GM18517 (cell line): ENCODE results near the gene GLI2.

Source experiments
- ATAC-seq: cut with Tn5 transposase; IDR thresholded peaks from one replicate; pipeline ENCODE4 v1.9.1; 2021; ENCODE audit warnings: mild to moderate bottlenecking, moderate library complexity; ENCODE audit not compliant: unreplicated experiment

The GLI2 gene

GRCh38 chr2:120736624-120737339 lies 1.1 kb downstream of the GLI2 start:
- no peak for ATAC-seq

GRCh38 chr2:120737340-120738101 lies 1.9 kb downstream of the GLI2 start:
- ATAC-seq, result no peak

GRCh38 chr2:120738117-120738516 lies 2.4 kb downstream of the GLI2 start:
- no peak for ATAC-seq

GRCh38 chr2:120738786-120739437 lies 3.2 kb downstream of the GLI2 start:
- no peak for ATAC-seq

GRCh38 chr2:120739438-120740090 lies 3.9 kb downstream of the GLI2 start:
- ATAC-seq, result no peak

GRCh38 chr2:120740375-120740764 lies 4.7 kb downstream of the GLI2 start:
- no peak for ATAC-seq

- no peak for ATAC-seq
These were observed 5.3 kb downstream of the GLI2 start for GRCh38 chr2:120740765-120741524.

GRCh38 chr2:120741571-120742561 lies 6.2 kb downstream of the GLI2 start:
- no peak for ATAC-seq

GRCh38 chr2:120743657-120744056 lies 8.0 kb downstream of the GLI2 start:
- ATAC-seq, result no peak

- ATAC-seq, result no peak
These were observed 9.1 kb downstream of the GLI2 start for GRCh38 chr2:120744817-120745216.

- ATAC-seq, result no peak
These were observed 9.9 kb downstream of the GLI2 start for GRCh38 chr2:120745420-120746111.

- no peak for ATAC-seq
These were observed 10.5 kb downstream of the GLI2 start for GRCh38 chr2:120746144-120746543.

GRCh38 chr2:120747281-120747680 lies 11.6 kb downstream of the GLI2 start:
- ATAC-seq, result no peak

GRCh38 chr2:120747706-120748105 lies 12.0 kb downstream of the GLI2 start:
- ATAC-seq, result no peak

GRCh38 chr2:120748310-120748709 lies 12.6 kb downstream of the GLI2 start:
- no peak for ATAC-seq

GRCh38 chr2:120748741-120749140 lies 13.1 kb downstream of the GLI2 start:
- ATAC-seq, result no peak

- ATAC-seq, result no peak
These were observed 14.1 kb downstream of the GLI2 start for GRCh38 chr2:120749506-120750431.
